Suprapubic skin (tissue), 4 donors: ENCODE measurements around the gene PDE6B. TPM values are rescaled to one million over a fixed set of nuclear protein-coding genes. Genes with fewer than 3 reads are reported as not detected.

Experiments used
- DNase-seq, 2 donors: peaks; one replicate each; pipeline ENCODE4 v3.0.0-alpha.2; 2019; ENCODE audit warnings: low spot score in 2 of 2
- H3K27ac ChIP-seq: fragments of 200-600 bp; sonication (generic); one replicate; pipeline ENCODE4 v1.5.1; 2019
- H3K27me3 ChIP-seq: fragments of 200-600 bp; sonication (generic); one replicate; pipeline ENCODE4 v1.5.1; 2019
- H3K36me3 ChIP-seq: fragments of 200-600 bp; sonication (generic); one replicate; pipeline ENCODE4 v1.5.1; 2019
- H3K4me1 ChIP-seq: fragments of 200-600 bp; sonication (generic); one replicate; pipeline ENCODE4 v1.5.1; 2019
- H3K4me3 ChIP-seq: fragments of 200-600 bp; sonication (generic); one replicate; pipeline ENCODE4 v1.5.1; 2019; ENCODE audit warnings: mild to moderate bottlenecking
- H3K9me3 ChIP-seq: fragments of 200-600 bp; sonication (generic); one replicate; pipeline ENCODE4 v1.5.1; 2019
- EP300 ChIP-seq: sonication (generic); formaldehyde crosslinking; IDR thresholded peaks from one replicate; pipeline ENCODE4 v1.6.1; 2017; ENCODE audit warnings: antibody characterized with exemption
- POLR2A ChIP-seq, 2 donors: fragments of 450-650 bp; IDR thresholded peaks; one replicate each; pipeline ENCODE4 v1.6.1; 2017; ENCODE audit warnings: antibody characterized with exemption in 2 of 2, mild to moderate bottlenecking in 2 of 2, moderate library complexity in 2 of 2
- POLR2AphosphoS5 ChIP-seq, 3 donors: sonication (generic); formaldehyde crosslinking; IDR thresholded peaks; one replicate each; pipeline ENCODE4 v1.6.1; 2017; ENCODE audit warnings: antibody characterized with exemption in 3 of 3
- WGBS: methylation state at CpG from one replicate; pipeline ENCODE4 v1.1.5; 2018; 5-methylcytosine and 5-hydroxymethylcytosine counted together
- total RNA-seq, 4 donors: library from RNA; depleted of rRNA; stranded (reverse); fragments of >200 nt; gene quantifications; one replicate each; pipeline ENCODE4 v1.1.0, GENCODE V29; 2016
- TF ChIP-seq, protein P1 (sequence below), 2 donors: fragments of 200-600 bp in 1 of 2; fragments of 450-650 bp in 1 of 2; sonication (generic) in 1 of 2; IDR thresholded peaks; one replicate each; pipeline ENCODE4 v1.5.1; 2016 to 2019; ENCODE audit warnings: antibody characterized with exemption in 2 of 2, mild to moderate bottlenecking in 1 of 2, moderate library complexity in 1 of 2

The PDE6B gene
- total RNA-seq: 1 to 10 TPM in 1 of 4 donors, under 1 TPM in 1, not detected in 2; 0.95 to 9.5 TPM

DNA sequence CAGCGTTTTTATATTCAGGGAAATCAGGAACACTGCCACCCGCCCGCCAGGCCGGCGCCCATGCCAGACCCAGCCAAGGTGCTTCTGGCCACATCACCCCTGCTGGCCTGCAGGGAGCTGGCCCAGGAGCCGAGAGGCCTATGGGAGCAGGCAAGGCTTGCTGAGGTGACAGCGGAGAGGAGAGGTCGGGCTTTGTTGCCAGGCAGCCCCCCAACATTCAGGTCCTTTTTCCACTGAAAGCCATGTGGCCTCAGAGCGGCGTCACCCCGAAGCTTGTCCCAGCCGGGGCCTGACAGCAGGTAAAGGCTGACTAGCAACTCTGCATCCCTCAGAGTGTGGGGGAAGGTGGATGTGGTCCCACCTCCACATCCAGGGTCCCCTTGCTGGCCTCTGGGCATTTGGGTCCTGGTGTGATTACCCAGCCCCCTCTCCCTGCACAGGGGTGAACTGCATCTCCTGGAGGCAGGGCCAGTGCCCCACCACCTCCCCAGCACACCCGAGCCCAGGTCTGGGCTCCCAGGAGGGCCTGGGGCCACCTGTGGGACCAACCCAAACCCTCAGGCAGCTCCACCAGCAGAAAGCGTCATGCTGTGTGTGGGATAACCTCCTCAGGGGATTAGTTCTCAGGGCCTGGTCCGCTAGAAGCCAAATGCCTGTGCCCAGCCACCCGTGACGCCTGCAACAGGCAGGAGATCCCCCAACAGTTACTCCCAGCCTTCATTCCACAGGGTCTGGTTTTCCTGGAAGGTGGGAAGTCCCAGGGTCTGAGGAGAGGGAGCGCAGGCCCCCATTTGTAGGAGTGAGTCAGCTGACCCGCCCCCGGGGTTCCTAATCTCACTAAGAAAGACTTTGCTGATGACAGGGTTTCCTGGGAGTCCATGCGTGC is at the start of gene PDE6B:
Gene PDE6B, plus strand, starts transcription at position 869 of the 886 bp plus-strand sequence. CDS start 54 bp downstream, outside the sequence.
- WGBS: 78% methylated on average over 5 of the region's 21 CpGs
- Histone ChIP-seq H3K4me1 (no peaks in the 10 kb centered on the region), H3K4me3 (no peak within 1 kb of the TSS), H3K27me3 (peaks cover 25% of the 10 kb centered on the region), H3K9me3 (no peaks in the 10 kb centered on the region), H3K27ac (no peak within 1 kb of the TSS), H3K36me3 (no peaks in the 10 kb centered on the region)
- DNase-seq: peak in 1 of 2 donors; percentile 35
- TF ChIP-seq, protein P1, sequence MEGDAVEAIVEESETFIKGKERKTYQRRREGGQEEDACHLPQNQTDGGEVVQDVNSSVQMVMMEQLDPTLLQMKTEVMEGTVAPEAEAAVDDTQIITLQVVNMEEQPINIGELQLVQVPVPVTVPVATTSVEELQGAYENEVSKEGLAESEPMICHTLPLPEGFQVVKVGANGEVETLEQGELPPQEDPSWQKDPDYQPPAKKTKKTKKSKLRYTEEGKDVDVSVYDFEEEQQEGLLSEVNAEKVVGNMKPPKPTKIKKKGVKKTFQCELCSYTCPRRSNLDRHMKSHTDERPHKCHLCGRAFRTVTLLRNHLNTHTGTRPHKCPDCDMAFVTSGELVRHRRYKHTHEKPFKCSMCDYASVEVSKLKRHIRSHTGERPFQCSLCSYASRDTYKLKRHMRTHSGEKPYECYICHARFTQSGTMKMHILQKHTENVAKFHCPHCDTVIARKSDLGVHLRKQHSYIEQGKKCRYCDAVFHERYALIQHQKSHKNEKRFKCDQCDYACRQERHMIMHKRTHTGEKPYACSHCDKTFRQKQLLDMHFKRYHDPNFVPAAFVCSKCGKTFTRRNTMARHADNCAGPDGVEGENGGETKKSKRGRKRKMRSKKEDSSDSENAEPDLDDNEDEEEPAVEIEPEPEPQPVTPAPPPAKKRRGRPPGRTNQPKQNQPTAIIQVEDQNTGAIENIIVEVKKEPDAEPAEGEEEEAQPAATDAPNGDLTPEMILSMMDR (IDR thresholded peaks at IDR 0.05): no peak
- no peak for TF ChIP-seq EP300
- no peak for TF ChIP-seq POLR2AphosphoS5 (IDR thresholded peaks at IDR 0.05)
- TF ChIP-seq POLR2A (IDR thresholded peaks at IDR 0.05): no peak

DNA sequence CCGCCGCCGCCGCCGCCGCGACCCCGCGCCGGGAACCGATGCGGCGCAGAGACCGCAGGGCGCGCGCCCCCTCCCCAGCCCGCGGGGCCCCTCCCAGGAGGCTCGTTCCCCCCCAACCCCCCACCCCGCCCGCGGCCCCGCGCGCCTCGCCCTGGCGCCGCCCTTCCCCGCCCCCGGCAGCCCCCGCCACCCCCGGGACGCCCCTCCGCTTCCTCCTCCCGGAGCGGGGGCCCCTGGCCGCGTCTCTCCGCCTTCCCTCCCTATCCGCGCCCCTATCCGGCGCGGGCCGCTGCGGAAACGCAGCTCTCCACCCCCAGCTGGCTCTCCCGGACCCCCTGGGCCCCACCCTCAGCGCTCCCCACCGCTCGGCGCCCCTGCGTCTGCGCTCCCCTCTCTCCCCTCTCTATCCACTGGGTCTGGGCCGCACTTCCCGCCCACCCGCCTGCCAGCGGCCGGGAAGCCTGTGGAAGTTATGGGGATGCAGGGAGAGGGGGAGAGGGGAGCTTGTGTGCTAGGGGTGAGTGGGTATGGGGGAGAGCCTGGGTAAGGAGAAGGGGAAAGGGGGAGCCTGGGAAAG is 49.0 kb upstream of the PDE6B start, which contains the start of gene TMEM271:
Gene TMEM271, minus strand, starts transcription at position 51 of the 577 bp plus-strand sequence. CDS start 233 bp downstream, outside the sequence.
- no peak for DNase-seq
- H3K4me3 ChIP-seq: peak within 1 kb of the TSS; percentile 49
- TF ChIP-seq, protein P1 (IDR thresholded peaks at IDR 0.05): no peak
- TF ChIP-seq EP300 (no peak), POLR2AphosphoS5 (IDR thresholded peaks at IDR 0.05) (no peak), POLR2A (IDR thresholded peaks at IDR 0.05) (no peak)
- peaks cover 85% of the 10 kb centered on the region for H3K27me3 ChIP-seq
- peaks cover 33% of the 10 kb centered on the region for H3K4me1 ChIP-seq
- WGBS: 0% methylated on average over 17 of the region's 60 CpGs
- H3K9me3 ChIP-seq: no peaks in the 10 kb centered on the region
- H3K36me3 ChIP-seq: no peaks in the 10 kb centered on the region
- peak within 1 kb of the TSS; percentile 56 for H3K27ac ChIP-seq

DNA sequence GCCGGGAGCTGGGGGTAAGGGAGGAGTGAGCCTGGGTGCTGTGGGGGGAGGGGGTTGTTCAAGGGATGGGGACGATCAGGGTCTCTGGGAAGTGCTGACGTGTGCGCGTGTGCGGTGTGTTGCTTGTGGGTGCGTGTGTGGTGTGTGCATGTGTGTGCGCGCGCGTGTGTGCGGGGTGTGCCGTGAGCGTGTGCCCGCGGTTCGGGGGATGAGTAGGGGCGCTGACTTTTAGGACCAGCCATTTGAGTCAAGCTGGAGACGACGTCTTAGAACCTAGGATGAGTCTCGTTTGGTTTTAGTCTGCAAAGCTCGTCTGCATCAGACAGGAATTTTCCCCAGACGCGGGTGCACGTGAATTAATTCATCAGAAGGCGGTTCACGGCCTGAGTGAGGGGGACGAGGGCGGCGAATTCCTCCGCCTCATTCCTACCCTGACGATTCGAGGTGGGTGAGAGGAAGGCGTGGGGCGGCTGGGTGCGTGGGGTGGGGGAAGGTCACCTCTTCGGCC is 48.3 kb upstream of the PDE6B start:
- DNase-seq: no peak
- no peaks in the 10 kb centered on the region for H3K9me3 ChIP-seq
- peak overlapping the region; percentile 42 for H3K4me3 ChIP-seq
- H3K27ac ChIP-seq: peak overlapping the region; percentile 26
- TF ChIP-seq POLR2AphosphoS5 (IDR thresholded peaks at IDR 0.05) (no peak), EP300 (no peak), POLR2A (IDR thresholded peaks at IDR 0.05) (no peak)
- TF ChIP-seq, protein P1 (IDR thresholded peaks at IDR 0.05): no peak
- no peaks in the 10 kb centered on the region for H3K36me3 ChIP-seq
- peaks cover 33% of the 10 kb centered on the region for H3K4me1 ChIP-seq
- 1% methylated on average over 37 of the region's 37 CpGs for WGBS
- peaks cover 82% of the 10 kb centered on the region for H3K27me3 ChIP-seq

DNA sequence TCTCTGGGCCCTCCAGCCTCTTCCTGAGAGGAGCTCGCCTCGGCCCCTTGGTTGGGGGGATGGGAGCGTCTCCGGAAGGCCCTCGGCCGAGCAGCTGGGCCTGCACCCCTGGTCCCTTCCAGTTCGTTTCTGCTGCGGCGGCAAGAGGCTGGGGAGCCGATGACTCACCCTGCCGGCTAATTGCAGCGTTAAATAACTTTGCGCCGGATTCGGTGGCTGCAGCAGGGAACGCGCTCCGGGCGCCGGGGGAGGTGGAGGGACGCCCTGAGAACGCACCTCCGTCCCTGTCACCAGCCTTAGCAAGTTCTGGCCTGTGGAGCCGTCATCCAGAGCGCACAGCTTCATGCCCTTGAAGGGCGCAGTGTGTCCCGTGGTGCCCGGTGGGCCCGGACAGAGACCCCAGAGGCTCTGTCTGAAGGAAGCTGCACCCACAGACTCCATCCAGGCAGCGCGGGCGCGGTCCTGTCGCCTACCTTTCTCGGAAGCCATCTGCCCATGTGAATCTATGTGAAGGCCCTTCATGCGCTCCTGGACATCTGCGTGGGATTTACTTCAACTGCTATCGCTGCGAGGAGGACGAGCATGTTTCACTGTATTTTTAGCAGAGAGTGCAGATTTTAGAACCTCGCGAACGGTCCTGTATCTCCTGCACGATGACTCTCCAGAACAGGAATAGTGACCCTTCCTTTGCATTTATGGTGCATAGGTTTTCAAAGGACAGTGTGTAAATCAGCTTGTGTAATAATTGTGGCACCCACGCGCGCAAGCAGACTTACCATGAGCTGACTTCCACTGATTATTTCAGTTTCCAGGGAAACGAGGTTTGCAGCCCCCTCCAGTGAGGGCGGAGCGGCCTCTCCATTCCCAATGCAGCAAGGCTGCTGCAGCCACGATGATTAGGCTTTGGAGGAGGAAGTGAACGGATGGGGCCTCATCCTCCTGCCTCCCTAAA is 47.6 kb upstream of the PDE6B start:
- DNase-seq: no peak
- Histone ChIP-seq H3K4me3 (peak overlapping the region; percentile 42), H3K27me3 (peaks cover 74% of the 10 kb centered on the region), H3K9me3 (no peaks in the 10 kb centered on the region), H3K36me3 (no peaks in the 10 kb centered on the region), H3K27ac (peak overlapping the region; percentile 26), H3K4me1 (peaks cover 33% of the 10 kb centered on the region)
- 9% methylated on average over 32 of the region's 52 CpGs for WGBS
- TF ChIP-seq POLR2AphosphoS5 (IDR thresholded peaks at IDR 0.05) (no peak), EP300 (no peak), POLR2A (IDR thresholded peaks at IDR 0.05) (no peak)
- TF ChIP-seq, protein P1 (IDR thresholded peaks at IDR 0.05): no peak
